ENCODE data around the gene TMEM63C.

- TF ChIP-seq CTCF (IDR thresholded peaks at IDR 0.05) (no peak), POLR2A (IDR thresholded peaks at IDR 0.05) (no peak)
Measured at GRCh38 chr14:77155083-77155482, 26.5 kb upstream of the TMEM63C start.

All from thyroid gland (tissue), 4 donors.